ENCODE results near the gene IL11RA. TPM values are rescaled to one million over a fixed set of nuclear protein-coding genes. Genes with fewer than 3 reads are reported as not detected.

Gene IL11RA
- total RNA-seq, 1 donor from 2014 or later: 10.4 TPM

- peak; percentile 17 for DNase-seq
These were observed 2.5 kb downstream of the IL11RA start for GRCh38 chr9:34654323-34655051.

GRCh38 chr9:34655394-34655793 is 3.4 kb downstream of the IL11RA start:
- DNase-seq: no peak

- DNase-seq: no peak
These were observed 5.0 kb downstream of the IL11RA start for GRCh38 chr9:34656992-34657391.

GRCh38 chr9:34658461-34658860 is 6.5 kb downstream of the IL11RA start:
- DNase-seq: no peak

GRCh38 chr9:34659592-34660253 is 7.7 kb downstream of the IL11RA start:
- no peak for DNase-seq

- DNase-seq: no peak
These were observed 10.7 kb downstream of the IL11RA start, which contains the start of gene CCL27 for GRCh38 chr9:34662526-34663302. TSS of gene CCL27 (minus strand) at chr9:34662657. CDS start at chr9:34662633, 24 bp downstream.

- no peak for DNase-seq
These were observed 11.3 kb downstream of the IL11RA start for GRCh38 chr9:34663303-34663605.

GRCh38 chr9:34664281-34665066 is 12.5 kb downstream of the IL11RA start:
- peak; percentile 83 for DNase-seq

- no peak for DNase-seq
These were observed 13.0 kb downstream of the IL11RA start for GRCh38 chr9:34665067-34665380.

- peak; percentile 82 for DNase-seq
These were observed 13.6 kb downstream of the IL11RA start for GRCh38 chr9:34665381-34666250.

GRCh38 chr9:34669809-34670562 is 18.0 kb downstream of the IL11RA start:
- no peak for DNase-seq

- DNase-seq: no peak
These were observed 19.3 kb downstream of the IL11RA start for GRCh38 chr9:34671307-34671706.

- DNase-seq: no peak
These were observed 22.5 kb downstream of the IL11RA start for GRCh38 chr9:34674440-34674839.

- peak; percentile 86 for DNase-seq
These were observed 23.2 kb downstream of the IL11RA start for GRCh38 chr9:34675048-34675714.

GRCh38 chr9:34675869-34676268 is 23.9 kb downstream of the IL11RA start:
- DNase-seq: no peak

- DNase-seq: no peak
These were observed 32.2 kb downstream of the IL11RA start for GRCh38 chr9:34684145-34684544.

GRCh38 chr9:34684816-34685215 is 32.8 kb downstream of the IL11RA start:
- no peak for DNase-seq

GRCh38 chr9:34685591-34685990 is 33.6 kb downstream of the IL11RA start:
- no peak for DNase-seq

GRCh38 chr9:34686231-34686630 is 34.2 kb downstream of the IL11RA start:
- DNase-seq: no peak

GRCh38 chr9:34686732-34687131 is 34.7 kb downstream of the IL11RA start:
- peak; percentile 4 for DNase-seq

Data from dermis blood vessel endothelial cell (primary cell).